ENCODE measurements around the gene CRYM. TPM values are rescaled to one million over a fixed set of nuclear protein-coding genes. Genes with fewer than 3 reads are reported as not detected.

CRYM gene
- total RNA-seq, 1 experiment from 2014 or later: 4.9 TPM

- Histone ChIP-seq H2AFZ (ENCODE audit: low read depth, low read length, poor library complexity, severe bottlenecking) (no peak overlapping the region), H4K20me1 (ENCODE audit: insufficient read depth) (no peaks in the 10 kb centered on the region), H3K9me2 (ENCODE audit: insufficient read depth) (no peaks in the 10 kb centered on the region), H3K4me1 (ENCODE audit: control insufficient read depth in 1 of 2, insufficient read depth in 2 of 2, low read length in 2 of 2) (no peaks in the 10 kb centered on the region), H3K4me2 (ENCODE audit: low read length) (no peak overlapping the region), H3K79me2 (ENCODE audit: insufficient read depth, low read length) (no peaks in the 10 kb centered on the region), H3K9ac (ENCODE audit: low read length) (no peak overlapping the region), H3K36me3 (ENCODE audit: control insufficient read depth in 1 of 2, insufficient read depth in 2 of 2, low read length in 2 of 2) (no peaks in the 10 kb centered on the region), H3K27me3 (ENCODE audit: insufficient read depth, low read length) (peaks cover 6% of the 10 kb centered on the region; the same call in 1 of the 2 replicates), H3K9me3 (ENCODE audit: control insufficient read depth in 1 of 2, insufficient read depth in 1 of 2, low read depth in 1 of 2, low read length in 2 of 2) (no peaks in the 10 kb centered on the region), H3K4me3 (replicated peaks in 1 of 2; ENCODE audit: low read depth in 1 of 2, low read length in 2 of 2) (no peak overlapping the region), H3K27ac (ENCODE audit: low read depth, low read length) (no peak overlapping the region)
- BruUV-seq (replicated peaks): no TSS peak
- ATAC-seq (no peak), DNase-seq (ENCODE audit: low read depth, low spot score) (no peak)
- POLR2A ChIA-PET: no interaction called here
- no peak for TF ChIP-seq EZH2 (IDR thresholded peaks at IDR 0.05)
- TF ChIP-seq POLR2AphosphoS5 (IDR thresholded peaks at IDR 0.05; ENCODE audit: low read depth, low read length): no peak
- no peak for TF ChIP-seq ZBTB33 (IDR thresholded peaks at IDR 0.05; ENCODE audit: extremely low read depth, insufficient replicate concordance, low read length)
- no peak for TF ChIP-seq REST (IDR thresholded peaks at IDR 0.05; ENCODE audit: low read depth)
- TF ChIP-seq ELF1 (IDR thresholded peaks at IDR 0.05; ENCODE audit: borderline replicate concordance, low read depth): no peak
- no peak for TF ChIP-seq CTCF (IDR thresholded peaks at IDR 0.05 in 2 of 3, conservative IDR thresholded peaks at IDR 0.05 in 1 of 3; ENCODE audit: borderline replicate concordance in 1 of 3, insufficient read depth in 1 of 3, low read depth in 2 of 3, low read length in 2 of 3)
- no peak for TF ChIP-seq TCF7L2 (IDR thresholded peaks at IDR 0.05; ENCODE audit: borderline replicate concordance, extremely low read depth, insufficient read depth, insufficient read length)
- no peak for TF ChIP-seq YY1 (IDR thresholded peaks at IDR 0.05; ENCODE audit: extremely low read depth, insufficient replicate concordance, low read depth, low read length)
- TF ChIP-seq JUND (IDR thresholded peaks at IDR 0.05): no peak
- no peak for TF ChIP-seq SRF (IDR thresholded peaks at IDR 0.05; ENCODE audit: low read depth)
- no peak for TF ChIP-seq FOSL1 (IDR thresholded peaks at IDR 0.05; ENCODE audit: low read depth)
- TF ChIP-seq POLR2A (IDR thresholded peaks at IDR 0.05; ENCODE audit: borderline replicate concordance, extremely low read depth, insufficient read depth, insufficient read length): no peak
- no peak for TF ChIP-seq ZFX (IDR thresholded peaks at IDR 0.05)
- no peak for TF ChIP-seq MAX (IDR thresholded peaks at IDR 0.05)
- no peak for TF ChIP-seq ATF3 (IDR thresholded peaks at IDR 0.05)
- no peak for TF ChIP-seq EGR1 (IDR thresholded peaks at IDR 0.05; ENCODE audit: low read depth)
- TF ChIP-seq ZNF274 (IDR thresholded peaks at IDR 0.05; ENCODE audit: low read depth, low read length): no peak
- TF ChIP-seq CEBPB (IDR thresholded peaks at IDR 0.05; ENCODE audit: low read depth): no peak
- intact Hi-C loops (cut with micrococcal nuclease): no loop called here
- RAD21 ChIA-PET (ENCODE audit: low non-redundant PET in 1 of 2, low total read pairs in 2 of 2, uncharacterized antibody in 2 of 2, unreplicated experiment in 2 of 2): no interaction called here
- CTCF ChIA-PET: no interaction called here
These were observed 33.4 kb downstream of the CRYM start for GRCh38 chr16:21244518-21245215.
